ENCODE measurements around the gene LAMA2. TPM values are rescaled to one million over a fixed set of nuclear protein-coding genes. Genes with fewer than 3 reads are reported as not detected.

The LAMA2 gene
- total RNA-seq, 3 donors from 2014 or later (not counting 1 experiment from before 2014, with no cell fraction given) = 2.1 to 5.3 (median 3.6) TPM

DNA sequence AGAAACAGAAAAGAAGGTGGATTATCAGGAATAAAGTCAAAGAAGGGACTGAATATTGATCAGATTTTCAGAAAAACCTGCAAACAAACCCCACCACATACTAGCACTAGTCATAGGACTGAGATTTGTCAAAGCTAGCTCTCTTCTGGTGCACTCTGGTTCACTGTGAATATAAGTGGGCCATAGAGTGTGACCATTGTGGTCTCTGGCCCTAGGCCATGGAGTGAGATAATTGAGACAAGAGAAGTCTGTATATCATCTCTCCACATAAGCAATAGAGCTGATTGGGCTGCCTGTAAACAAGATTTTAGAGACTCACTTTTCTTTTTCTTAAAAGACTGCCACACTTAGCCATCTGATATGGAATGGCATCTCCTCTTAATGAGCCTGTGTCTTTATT is 247.2 kb downstream of the LAMA2 start:
- TF ChIP-seq, protein P1, sequence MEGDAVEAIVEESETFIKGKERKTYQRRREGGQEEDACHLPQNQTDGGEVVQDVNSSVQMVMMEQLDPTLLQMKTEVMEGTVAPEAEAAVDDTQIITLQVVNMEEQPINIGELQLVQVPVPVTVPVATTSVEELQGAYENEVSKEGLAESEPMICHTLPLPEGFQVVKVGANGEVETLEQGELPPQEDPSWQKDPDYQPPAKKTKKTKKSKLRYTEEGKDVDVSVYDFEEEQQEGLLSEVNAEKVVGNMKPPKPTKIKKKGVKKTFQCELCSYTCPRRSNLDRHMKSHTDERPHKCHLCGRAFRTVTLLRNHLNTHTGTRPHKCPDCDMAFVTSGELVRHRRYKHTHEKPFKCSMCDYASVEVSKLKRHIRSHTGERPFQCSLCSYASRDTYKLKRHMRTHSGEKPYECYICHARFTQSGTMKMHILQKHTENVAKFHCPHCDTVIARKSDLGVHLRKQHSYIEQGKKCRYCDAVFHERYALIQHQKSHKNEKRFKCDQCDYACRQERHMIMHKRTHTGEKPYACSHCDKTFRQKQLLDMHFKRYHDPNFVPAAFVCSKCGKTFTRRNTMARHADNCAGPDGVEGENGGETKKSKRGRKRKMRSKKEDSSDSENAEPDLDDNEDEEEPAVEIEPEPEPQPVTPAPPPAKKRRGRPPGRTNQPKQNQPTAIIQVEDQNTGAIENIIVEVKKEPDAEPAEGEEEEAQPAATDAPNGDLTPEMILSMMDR (IDR thresholded peaks at IDR 0.05) = no peak
- H3K9me3 ChIP-seq (ENCODE audit: control insufficient read depth, insufficient read depth, low read length) = no peaks in the 10 kb centered on the region
- H3K27ac Mint-ChIP-seq = no peak overlapping the region

DNA sequence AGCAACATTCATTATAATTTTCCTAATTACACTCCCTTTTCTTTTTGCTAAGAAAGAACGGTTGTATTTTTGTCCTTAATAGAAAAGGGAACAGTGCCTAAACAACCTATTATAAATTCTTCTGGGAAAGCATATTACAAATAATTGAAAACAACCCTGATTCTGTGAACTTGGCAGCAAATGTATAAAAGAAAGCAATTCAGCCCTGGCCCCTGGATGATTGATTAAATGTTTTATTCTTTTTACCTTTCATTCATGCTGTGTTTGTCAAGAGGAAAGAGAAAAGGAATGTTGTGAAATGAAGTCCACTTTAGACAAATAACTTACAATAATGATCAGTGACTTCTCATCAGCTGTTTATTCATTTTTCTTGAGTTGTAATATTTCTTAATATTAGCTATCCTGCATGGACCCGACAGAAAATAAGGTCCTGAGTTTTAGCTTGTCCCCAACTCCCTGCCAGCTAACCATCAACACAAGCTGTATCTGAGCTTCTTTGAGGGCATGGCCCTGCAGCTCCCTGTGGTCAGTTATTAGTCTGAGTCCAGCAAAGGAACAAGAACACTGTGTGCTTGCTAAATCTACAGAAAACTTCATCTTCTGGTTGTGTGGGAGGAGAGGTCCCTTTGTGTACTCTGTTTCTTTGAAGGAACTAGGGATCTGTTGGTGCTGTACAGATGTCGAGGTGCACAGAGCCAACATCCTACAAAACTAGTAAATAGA is 248.2 kb downstream of the LAMA2 start:
- no peaks in the 10 kb centered on the region for H3K36me3 Mint-ChIP-seq
- intact Hi-C loops (cut with micrococcal nuclease) = no loop called here
- DNase-seq (no peak), ATAC-seq (no peak)
- 92% methylated on average over 1 of the region's 3 CpGs for WGBS (ENCODE audit: insufficient coverage)
- H3K4me1 Mint-ChIP-seq = no peaks in the 10 kb centered on the region
- no peak overlapping the region for H3K27ac Mint-ChIP-seq
- H3K36me3 ChIP-seq (ENCODE audit: control insufficient read depth, insufficient read depth, low read length) = no peaks in the 10 kb centered on the region
- no peaks in the 10 kb centered on the region for H3K4me1 ChIP-seq (ENCODE audit: control insufficient read depth, insufficient read depth, low read length)
- H3K27me3 Mint-ChIP-seq (ENCODE audit: low read depth in 2 of 2) = peaks cover 5 to 29% of the 10 kb centered on the region in 2 donors
- H3K27me3 ChIP-seq (ENCODE audit: control insufficient read depth, insufficient read depth, low read length) = no peaks in the 10 kb centered on the region
- no peaks in the 10 kb centered on the region for H3K9me3 Mint-ChIP-seq
- no peak overlapping the region for H3K27ac ChIP-seq (ENCODE audit: low read length)
- TF ChIP-seq, protein P1 (IDR thresholded peaks at IDR 0.05) = no peak
- H3K9me3 ChIP-seq (ENCODE audit: control insufficient read depth, insufficient read depth, low read length) = no peaks in the 10 kb centered on the region
- H3K4me3 Mint-ChIP-seq = no peak overlapping the region
- no peak overlapping the region for H3K4me3 ChIP-seq (ENCODE audit: low read length)

More for the DNA sequence above, 247.2 kb downstream of the LAMA2 start:
- Histone ChIP-seq H3K36me3 (ENCODE audit: control insufficient read depth, insufficient read depth, low read length) (no peaks in the 10 kb centered on the region), H3K4me3 (ENCODE audit: low read length) (no peak overlapping the region), H3K27me3 (ENCODE audit: control insufficient read depth, insufficient read depth, low read length) (no peaks in the 10 kb centered on the region), H3K27ac (ENCODE audit: low read length) (no peak overlapping the region), H3K4me1 (ENCODE audit: control insufficient read depth, insufficient read depth, low read length) (no peaks in the 10 kb centered on the region)
- DNase-seq = no peak
- Mint-ChIP-seq H3K4me3 (no peak overlapping the region), H3K27me3 (ENCODE audit: low read depth in 2 of 2) (peaks cover 5 to 27% of the 10 kb centered on the region in 2 donors), H3K9me3 (no peaks in the 10 kb centered on the region), H3K4me1 (no peaks in the 10 kb centered on the region), H3K36me3 (no peaks in the 10 kb centered on the region)
- intact Hi-C loops (cut with micrococcal nuclease) = no loop called here
- no peak for ATAC-seq

DNA sequence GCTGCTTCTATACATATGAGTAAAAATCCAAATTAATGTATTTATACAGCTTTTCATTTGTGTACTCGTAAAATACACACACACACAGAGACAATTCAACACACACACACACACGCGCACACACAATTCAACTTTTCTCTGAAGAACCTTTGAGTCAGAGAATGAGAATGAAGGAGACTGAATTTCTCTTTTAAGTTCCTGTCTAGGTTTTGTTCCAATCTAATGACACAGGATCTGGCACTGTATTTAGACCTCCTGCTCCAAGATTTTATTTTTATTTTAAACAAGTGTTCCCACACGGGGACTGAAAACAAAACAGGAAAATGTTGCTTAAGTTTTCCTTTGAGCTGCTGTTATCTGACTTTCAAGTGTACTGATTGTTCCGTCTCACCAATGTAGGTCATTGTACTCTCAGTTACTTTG is 250.8 kb downstream of the LAMA2 start:
- Mint-ChIP-seq H3K27me3 (ENCODE audit: low read depth in 2 of 2) (peaks cover 10 to 28% of the 10 kb centered on the region in 2 donors), H3K4me3 (no peak overlapping the region)

More for the DNA sequence above, 250.8 kb downstream of the LAMA2 start:
- WGBS (ENCODE audit: insufficient coverage) = 56% methylated on average over 3 of the region's 5 CpGs
- ATAC-seq (no peak), DNase-seq (no peak)
- no peaks in the 10 kb centered on the region for H3K9me3 ChIP-seq (ENCODE audit: control insufficient read depth, insufficient read depth, low read length)
- TF ChIP-seq, protein P1 (IDR thresholded peaks at IDR 0.05) = no peak
- no peak overlapping the region for H3K27ac ChIP-seq (ENCODE audit: low read length)
- Mint-ChIP-seq H3K36me3 (no peaks in the 10 kb centered on the region), H3K4me1 (no peaks in the 10 kb centered on the region), H3K9me3 (no peaks in the 10 kb centered on the region), H3K27ac (no peak overlapping the region)
- intact Hi-C loops (cut with micrococcal nuclease) = no loop called here
- H3K27me3 ChIP-seq (ENCODE audit: control insufficient read depth, insufficient read depth, low read length) = no peaks in the 10 kb centered on the region
- no peaks in the 10 kb centered on the region for H3K4me1 ChIP-seq (ENCODE audit: control insufficient read depth, insufficient read depth, low read length)
- no peaks in the 10 kb centered on the region for H3K36me3 ChIP-seq (ENCODE audit: control insufficient read depth, insufficient read depth, low read length)
- H3K4me3 ChIP-seq (ENCODE audit: low read length) = no peak overlapping the region
